HG02884 (cell line): ENCODE data around the gene WASF1.
A peak's percentile ranks its signal among the peaks of the same experiment; 100 is the strongest.

Experiments used
- ATAC-seq: cut with Tn5 transposase; IDR thresholded peaks from one replicate; pipeline ENCODE4 v1.9.1; 2021; ENCODE audit warnings: mild to moderate bottlenecking, moderate library complexity; ENCODE audit not compliant: unreplicated experiment

Gene WASF1

DNA sequence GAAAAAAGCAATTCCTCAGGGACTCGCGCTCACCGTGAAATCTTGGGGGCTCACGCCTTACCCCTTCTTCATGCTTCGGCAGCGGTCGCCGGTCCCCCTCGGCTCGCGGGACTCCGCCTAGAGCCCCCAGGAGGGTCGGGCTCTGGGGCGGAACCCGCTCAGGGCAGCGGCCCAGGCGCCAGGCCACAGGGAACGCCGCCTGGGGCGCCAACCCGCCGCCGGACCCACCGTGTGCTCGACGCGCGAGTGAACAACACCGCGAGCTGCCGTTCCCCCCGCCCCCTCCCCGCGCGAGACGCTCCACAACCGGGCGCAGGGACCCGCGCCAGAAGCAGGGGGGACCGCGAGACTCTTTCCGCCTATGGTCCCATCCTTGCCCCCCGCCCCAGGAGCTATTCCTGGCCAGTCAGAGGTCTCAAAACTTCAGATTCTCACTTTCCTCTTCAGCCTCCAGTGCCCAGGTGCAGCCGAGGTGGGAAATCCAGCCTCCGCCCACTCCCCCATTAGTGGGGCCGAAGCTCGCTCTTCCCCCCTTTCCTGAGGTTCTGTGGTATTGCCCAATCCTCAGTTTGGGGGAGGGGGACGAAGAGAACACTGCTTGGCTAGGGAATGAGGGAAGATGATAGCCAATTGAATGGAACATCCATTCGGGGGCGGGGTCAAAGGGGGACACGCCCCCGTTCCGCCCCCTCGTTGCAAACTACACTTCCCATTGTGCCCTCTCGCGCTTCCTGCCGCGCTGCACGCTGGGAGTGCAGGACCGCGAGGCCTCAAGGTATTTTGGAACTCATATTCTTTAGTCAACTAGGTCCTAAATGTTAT, at the start of gene WASF1:
TSS of gene WASF1 (minus strand) at position 265 of the 822 bp plus-strand sequence. CDS start 52,069 bp downstream, outside the sequence.
- ATAC-seq, result peak; percentile 85

DNA sequence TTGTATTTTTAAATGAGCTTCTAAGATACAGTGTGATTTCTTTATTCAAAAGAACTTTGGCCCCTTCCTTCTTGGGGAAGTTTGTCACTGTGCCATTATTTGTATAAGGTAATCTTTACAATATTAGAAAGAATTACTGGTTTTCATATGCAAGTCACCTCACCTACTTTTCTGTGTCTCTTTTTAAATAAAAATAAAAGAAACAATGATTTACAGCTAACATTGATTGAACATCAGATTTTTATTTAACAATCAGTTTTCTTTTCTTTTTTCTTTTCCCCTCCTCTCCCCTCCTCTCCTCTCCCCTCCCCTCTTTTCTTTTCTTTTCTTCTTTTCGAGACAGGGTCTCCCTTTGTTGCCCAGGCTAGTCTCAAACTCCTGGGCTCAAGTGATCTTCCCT, 46.8 kb upstream of the WASF1 start:
- no peak for ATAC-seq

DNA sequence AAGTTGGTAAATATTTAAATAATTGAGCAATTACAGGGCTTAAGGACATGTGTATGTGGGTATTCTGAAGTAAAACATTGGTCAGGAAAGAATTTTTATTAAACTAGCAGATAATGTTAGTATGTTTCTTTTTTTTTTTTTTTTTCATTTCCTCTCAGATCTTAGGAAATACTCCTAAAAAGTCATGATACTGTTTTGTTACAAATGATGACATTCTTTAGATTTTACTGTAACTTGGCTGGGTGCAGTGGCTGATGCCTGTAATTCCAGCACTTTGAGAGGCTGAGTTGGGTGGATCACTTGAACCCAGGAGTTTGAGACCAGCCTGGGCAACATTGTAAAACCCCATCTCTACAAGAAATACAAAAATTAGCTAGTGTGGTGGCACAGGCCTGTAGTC, 42.3 kb upstream of the WASF1 start:
- ATAC-seq, result no peak

DNA sequence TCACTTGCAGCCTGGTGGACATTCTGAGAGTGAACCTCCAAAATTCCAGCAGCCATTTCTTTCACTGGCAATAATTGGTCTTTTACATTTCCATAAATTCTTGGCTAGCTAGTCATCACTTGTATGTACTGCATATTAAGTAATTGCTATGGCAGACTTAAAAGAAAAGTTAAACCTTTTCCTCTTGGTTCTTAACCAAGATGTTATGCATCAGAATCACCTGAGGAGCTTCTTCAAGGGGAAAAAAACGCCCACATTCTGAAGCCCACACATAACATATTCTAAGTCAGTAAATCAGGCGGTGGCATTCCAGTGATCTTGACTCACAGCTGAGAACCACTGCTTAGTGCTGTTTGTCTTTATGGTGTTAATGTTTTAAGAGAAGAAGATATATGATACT, 37.8 kb upstream of the WASF1 start:
- ATAC-seq, result no peak

DNA sequence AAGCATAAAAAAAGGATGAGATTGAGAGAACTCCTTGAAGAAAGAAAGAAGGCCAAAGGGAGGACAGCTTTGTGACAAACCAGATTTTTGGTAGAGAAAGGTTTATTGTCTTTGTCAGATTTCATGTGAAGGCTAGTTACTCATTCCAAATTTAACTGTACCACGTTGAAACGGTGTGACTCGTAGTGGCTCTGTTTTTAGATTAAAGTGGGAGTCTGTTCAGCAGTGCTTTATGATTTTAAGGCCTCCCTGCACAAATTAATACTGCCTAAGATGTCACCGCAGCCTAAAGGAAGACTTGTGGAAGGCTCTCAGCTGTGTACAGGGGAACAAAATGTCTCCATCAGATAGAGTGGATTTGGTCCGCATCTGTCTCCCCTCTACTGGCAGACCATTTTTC, 36.7 kb upstream of the WASF1 start:
- no peak for ATAC-seq

DNA sequence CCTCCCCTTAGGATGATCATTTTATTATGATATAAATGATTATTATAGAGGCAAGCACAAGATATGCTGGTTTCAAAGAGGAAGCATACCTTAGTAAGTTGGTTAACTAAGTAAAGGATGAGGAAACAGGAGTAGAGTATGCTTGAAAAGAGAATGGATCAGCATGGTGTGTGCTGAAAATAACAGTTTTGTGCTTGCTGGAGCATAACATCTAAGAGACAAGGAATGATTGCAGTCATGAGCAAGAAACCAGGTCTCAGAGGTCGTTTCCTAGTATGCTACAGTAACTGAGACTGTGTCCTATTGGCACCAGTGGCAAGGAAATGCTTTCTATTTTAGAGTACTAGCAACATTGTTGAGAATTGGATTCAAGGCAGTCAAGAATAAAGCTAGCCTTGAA, 34.9 kb upstream of the WASF1 start:
- ATAC-seq, result no peak

DNA sequence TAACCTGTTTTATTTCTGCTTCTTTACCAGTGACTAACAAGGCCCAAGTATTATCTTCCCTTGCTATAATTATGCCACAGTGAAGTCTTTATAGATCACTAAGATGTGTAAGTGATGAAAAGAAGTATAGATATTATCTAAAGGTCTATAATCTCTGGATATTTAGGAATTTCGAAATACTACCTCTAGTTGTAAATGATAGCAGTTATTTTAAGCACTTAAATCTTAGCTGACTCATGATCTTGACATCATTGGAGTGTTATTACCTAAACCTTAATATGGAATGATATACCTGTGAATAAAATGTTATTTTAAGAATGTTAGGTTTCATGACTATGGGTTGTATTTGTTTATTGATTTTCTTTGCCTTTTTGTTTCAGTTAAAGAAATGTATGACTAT, 32.3 kb upstream of the WASF1 start:
- ATAC-seq, result no peak

DNA sequence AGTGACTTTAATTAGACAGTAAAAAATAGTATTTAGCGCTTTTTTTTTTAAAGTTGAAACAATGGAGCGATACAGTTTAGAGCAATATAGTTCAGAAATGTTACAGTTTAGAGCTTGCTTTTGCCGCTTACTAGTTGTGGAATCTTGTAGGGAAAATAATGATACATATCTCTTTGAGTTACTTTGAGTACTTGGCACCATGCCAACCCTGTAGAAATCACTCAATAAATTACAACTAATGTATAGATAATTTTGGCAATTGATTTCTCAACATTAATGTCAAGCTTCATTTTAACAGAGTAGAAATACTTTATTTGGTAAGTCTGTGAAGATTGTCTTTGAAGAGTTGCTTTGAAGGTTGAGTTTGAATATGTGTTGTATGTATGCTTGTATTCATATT, 28.2 kb upstream of the WASF1 start:
- no peak for ATAC-seq

DNA sequence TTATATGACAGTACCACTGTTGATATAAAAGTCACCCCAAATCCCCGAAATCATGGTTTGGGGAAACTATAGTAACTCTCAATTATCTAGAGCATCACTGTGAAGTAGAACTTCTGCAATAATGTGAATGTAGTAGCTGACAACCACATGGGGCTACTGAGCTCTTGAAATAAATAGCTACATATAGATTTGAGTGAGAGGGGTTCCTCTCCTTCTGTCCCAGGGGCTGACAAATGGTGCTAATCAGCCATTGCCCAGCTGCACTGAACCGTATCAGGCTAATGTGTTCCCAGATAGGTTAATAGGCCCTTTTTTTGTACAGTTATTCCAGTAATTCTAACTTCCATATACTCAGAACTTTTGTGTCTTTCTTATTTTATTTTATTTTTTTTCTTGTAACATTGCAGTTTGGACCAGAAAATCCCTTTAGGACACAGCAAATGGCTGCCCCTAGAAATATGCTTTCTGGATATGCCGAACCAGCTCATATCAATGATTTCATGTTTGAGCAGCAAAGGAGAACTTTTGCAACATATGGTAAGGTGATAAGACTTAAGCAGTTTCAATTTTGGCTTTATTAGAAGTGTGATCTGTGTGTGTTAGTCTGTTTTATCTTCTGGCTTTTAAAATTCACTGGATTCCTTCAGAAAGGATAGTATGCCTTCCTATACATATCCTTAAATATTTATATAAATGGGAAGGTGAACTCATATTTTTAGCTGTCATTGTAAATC, 21.8 kb upstream of the WASF1 start:
- ATAC-seq, result no peak

DNA sequence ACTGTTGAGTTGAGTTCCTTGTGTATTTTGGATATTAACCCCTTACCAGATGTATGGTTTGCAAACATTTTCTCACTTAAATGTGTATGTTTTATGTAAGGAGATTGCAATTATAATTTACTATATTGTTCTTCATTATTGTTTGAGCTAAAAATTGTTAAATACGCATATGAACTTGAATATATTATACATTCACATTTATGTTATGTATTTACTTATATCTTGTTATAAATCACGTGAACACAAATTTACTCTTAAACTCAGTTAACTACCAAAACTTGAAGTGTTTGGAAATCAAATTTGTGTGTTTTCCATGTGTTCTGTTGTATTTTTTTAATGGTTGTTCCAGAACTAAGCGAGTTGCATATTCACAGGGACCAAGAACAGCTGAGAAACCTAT, 19.1 kb upstream of the WASF1 start:
- no peak for ATAC-seq

DNA sequence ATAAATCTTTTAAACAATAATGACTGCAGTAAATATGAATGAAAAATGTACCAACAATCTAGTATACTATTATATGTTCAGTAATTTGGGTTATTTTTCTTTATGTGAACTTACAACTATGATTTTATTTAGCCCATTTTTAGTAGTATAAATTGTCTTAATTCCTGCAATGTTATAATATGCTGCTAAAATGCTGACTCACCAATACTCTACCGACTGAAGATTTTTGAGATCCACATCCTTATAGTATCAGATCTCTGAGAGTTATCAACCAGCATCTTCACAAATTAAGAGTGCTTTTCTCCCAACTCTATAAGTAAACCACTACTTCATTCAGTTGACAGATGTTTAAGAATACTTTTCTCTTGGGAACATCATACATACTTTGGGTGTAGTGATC, 17.4 kb upstream of the WASF1 start:
- no peak for ATAC-seq

DNA sequence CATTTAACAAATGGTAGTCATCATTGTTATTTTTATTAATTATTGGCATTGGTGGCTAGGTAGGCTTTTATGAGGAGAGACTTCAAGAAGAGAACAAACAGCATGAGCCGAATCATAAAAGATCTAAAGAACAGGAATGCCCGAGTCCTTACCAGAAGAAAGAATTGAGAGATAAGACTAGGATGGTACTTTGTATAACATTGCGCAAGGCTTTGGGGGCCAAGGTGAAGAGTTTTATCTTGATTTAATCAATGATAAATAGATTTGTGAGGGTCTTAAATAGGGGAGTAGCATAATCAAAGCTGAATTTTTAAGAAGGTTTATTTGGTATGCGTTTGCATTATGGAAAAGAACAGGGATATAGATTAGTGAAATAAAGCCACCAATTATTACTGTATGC, 16.2 kb upstream of the WASF1 start:
- no peak for ATAC-seq

DNA sequence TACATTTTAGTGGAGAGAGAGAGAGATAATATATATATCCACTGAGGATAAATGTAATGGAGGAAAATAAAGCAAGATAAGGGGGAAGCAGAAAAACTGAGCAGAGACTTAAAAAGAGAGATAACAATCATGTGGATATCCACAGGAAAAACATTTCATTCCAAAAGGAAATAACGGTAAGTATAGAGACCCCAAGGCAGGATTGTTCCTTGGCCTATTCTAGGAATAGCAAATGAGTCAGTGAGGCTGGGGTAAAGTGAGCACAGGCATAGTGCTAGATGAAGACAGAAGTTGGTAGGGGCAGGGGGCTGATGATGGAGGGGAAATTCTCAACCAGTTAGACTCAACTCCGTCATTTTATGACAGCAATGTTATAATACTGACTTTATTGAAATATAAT, 12.0 kb upstream of the WASF1 start:
- ATAC-seq, result no peak

DNA sequence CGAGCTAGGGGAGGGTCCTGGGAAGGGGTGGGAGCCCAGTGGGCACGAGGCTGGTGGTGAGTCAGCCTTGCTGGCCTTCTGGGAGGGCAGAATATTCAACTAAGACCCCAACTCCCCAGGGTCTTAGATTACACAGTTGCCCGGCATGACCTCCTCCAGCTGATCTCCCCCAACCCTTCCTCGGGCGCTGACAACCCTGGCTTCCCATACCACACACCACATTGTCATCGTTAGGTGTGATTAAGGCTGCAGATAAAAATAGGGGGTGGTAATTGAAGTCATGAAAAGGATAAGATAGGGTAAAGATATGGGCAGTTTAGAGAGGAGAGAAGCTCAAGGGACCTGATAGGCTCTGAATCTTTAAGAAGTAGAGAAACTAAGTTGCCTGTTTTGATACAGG, 11.3 kb upstream of the WASF1 start:
- no peak for ATAC-seq

DNA sequence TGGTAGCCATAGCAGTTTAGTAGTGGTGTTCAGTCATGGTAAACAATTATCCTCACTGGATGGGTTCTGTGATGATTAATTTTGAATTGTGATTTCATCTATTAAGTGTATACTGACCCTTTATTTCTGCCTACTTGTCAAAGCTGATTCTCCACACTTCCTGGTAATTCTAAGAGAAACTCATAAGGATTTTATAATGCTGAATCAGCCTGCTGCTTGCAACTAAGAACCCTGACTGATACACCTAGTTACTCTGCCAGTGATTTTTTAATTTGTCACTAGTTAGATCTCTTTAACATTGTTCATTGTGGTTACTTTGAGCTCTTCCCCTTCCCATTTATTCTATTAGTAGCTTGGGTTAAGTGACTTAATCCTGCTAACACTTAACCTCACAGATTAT, 9.3 kb upstream of the WASF1 start:
- no peak for ATAC-seq

DNA sequence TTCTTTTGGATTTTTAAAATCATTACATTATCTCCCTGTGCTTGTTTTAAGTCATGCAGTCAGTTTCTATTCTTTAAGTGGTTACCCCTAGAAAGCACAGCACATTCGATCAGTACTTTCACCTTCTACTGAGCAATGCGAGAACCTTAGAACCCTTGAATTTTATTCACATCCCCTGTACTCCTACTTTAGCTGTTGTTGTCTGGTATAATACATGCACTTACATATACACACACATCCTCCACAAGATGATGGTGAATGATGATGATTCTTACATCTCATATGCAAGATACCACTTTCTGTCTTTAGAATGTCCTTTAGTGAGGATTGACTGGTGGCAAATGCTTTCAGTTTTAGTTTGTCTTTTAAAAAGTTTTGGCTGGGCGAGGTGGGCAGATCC, 6.4 kb upstream of the WASF1 start:
- peak; percentile 57 for ATAC-seq

DNA sequence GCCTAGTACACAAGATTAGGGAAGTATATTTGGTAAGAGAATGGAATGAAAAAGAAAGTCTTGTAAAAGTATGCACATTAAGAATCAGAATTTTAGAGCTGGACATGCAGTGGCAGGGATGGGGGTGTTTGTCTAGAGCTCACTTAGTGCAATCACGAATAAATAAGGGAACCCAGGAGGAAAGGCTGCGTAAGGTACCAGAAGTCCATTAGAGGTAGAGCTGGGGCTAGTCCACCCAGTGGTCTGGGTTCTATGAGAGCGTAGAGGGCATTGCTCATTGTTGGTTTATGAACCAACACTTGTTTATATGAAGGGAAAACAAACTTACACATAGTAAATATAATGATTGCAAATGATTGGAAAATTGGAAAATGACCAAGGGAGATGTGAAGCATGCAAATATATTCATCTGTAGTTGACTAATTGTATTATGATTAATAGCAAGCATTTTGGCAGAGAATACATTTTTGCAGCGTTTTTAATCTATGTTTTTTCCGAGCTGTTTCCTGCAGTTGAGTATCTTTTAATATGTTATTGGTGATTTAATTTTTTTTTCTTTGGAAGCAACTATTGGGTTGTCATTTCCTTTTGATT, 3.9 kb upstream of the WASF1 start:
- ATAC-seq, result no peak

DNA sequence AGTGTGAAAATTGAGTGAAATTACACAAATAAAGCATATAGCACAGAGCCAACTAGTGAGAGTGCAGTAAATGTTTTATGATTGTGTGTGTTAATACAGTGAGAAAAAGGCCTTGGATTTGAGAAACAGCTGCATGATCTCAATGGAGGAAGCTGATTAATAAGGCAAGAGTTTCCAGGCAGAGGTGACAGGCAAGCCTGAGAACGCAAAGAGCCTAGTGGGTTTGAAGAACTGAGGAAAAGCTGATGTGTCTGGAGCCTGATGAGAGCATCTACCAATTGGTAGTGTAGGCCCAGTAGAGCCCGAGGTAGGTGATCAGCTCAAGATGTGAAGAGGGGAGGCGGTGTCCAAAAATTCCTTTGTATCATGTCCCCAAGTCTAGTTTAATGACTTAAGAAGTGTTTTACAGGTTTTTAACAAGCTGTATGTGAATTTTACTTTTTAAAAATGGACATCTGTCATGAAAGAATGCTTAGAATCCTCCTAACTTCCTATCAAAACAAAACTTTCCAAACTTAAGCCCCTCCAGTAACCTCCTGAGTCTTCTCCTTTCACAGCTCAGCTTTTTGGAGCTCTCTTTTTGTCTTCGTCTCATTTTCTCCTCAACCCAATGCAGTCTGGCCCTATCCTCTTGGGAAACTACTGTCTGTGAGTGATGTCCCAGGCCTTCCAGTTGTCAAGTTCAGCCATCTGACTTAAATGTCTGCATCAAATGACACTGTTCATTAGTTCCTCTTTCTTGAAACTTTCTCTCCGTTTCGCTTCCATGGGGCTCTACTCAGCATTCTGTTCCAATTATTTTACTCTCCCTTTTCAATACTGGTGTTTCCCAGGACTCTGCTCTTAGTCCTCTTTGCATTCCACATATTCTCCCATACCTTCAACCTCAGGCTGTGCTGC, 1.9 kb upstream of the WASF1 start:
- ATAC-seq, result no peak

DNA sequence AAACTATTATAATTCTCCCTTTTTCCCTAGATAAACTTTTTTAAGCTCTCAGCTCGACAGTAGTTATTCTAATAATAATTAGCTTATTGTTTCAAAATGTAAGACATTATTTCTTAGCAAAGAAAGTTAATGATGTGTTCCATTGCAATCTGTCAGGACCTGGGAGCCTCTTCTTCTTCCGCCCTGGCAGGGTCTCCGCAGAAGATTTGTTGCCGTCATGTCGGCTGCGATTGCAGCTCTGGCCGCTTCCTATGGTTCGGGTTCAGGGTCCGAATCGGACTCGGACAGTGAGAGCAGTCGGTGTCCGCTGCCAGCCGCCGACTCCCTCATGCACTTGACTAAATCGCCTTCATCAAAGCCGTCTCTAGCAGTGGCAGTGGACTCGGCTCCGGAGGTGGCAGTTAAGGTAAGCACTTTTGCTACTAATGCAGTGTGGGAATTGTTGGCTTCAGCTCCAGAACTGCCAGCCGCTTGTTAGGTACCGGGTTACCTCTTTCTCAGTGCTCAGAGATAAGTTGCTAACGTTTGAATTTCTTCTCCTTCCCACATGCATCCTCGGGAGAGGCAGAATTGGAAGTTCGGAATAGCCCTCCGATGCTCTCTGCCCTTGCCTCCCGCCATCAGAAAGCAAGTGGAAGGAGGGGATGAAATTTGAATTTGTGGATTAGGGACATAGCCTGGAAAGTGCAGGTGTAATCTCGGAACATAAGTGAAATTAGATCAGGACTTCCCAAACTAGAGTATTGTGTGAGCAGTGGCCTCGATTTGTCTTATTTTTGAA, 948 bp upstream of the WASF1 start, which contains the start of gene CDC40:
TSS of gene CDC40 (plus strand) at position 200 of the 781 bp plus-strand sequence. CDS start at position 218, 18 bp downstream.
- ATAC-seq, result peak; percentile 39
